ENCODE measurements around the gene KRT31.
"Not testable (repeated sequence)": the region's sequence is repeated elsewhere in the genome, so short reads cannot be mapped to it uniquely, and the experiment has no call there.

The KRT31 gene

GRCh38 chr17:41390411-41390938 is 6.9 kb downstream of the KRT31 start:
- no peak for DNase-seq (ENCODE audit: low read depth in 2 of 2)

- DNase-seq (ENCODE audit: low read depth in 2 of 2) = no peak
Measured at GRCh38 chr17:41387670-41388069, 9.7 kb downstream of the KRT31 start.

- no peak for DNase-seq (ENCODE audit: low read depth in 2 of 2)
Measured at GRCh38 chr17:41386227-41386626, 11.2 kb downstream of the KRT31 start.

GRCh38 chr17:41383690-41384089 is 13.7 kb downstream of the KRT31 start:
- no peak for DNase-seq (ENCODE audit: low read depth in 2 of 2)

- no peak for DNase-seq (ENCODE audit: low read depth in 2 of 2)
Measured at GRCh38 chr17:41382394-41382793, 15.0 kb downstream of the KRT31 start.

GRCh38 chr17:41381943-41382342 is 15.5 kb downstream of the KRT31 start, which contains the start of gene KRT34:
Gene KRT34 (minus strand): TSS chr17:41382306. CDS start chr17:41382246, 60 bp downstream.
- DNase-seq (ENCODE audit: low read depth in 2 of 2) = not testable (repeated sequence)

- DNase-seq (ENCODE audit: low read depth in 2 of 2) = not testable (repeated sequence)
Measured at GRCh38 chr17:41380091-41380490, 17.3 kb downstream of the KRT31 start.

- no peak for DNase-seq (ENCODE audit: low read depth in 2 of 2)
Measured at GRCh38 chr17:41377546-41377945, 19.9 kb downstream of the KRT31 start.

GRCh38 chr17:41369713-41370112 is 27.7 kb downstream of the KRT31 start, which contains the start of gene KRT33B:
Gene KRT33B (minus strand): TSS chr17:41369813. CDS start chr17:41369750, 63 bp downstream.
- no peak for DNase-seq (ENCODE audit: low read depth in 2 of 2)

GRCh38 chr17:41369023-41369422 is 28.4 kb downstream of the KRT31 start:
- DNase-seq (ENCODE audit: low read depth in 2 of 2) = no peak

GRCh38 chr17:41367426-41368075 is 29.9 kb downstream of the KRT31 start:
- DNase-seq (ENCODE audit: low read depth in 2 of 2) = no peak

- DNase-seq (ENCODE audit: low read depth in 2 of 2) = no peak
Measured at GRCh38 chr17:41366070-41366469, 31.3 kb downstream of the KRT31 start.

- no peak for DNase-seq (ENCODE audit: low read depth in 2 of 2)
Measured at GRCh38 chr17:41363881-41364280, 33.5 kb downstream of the KRT31 start.

GRCh38 chr17:41360296-41360995 is 37.0 kb downstream of the KRT31 start:
- no peak for DNase-seq (ENCODE audit: low read depth in 2 of 2)

- DNase-seq (ENCODE audit: low read depth in 2 of 2) = no peak
Measured at GRCh38 chr17:41354536-41354935, 42.9 kb downstream of the KRT31 start.

- no peak for DNase-seq (ENCODE audit: low read depth in 2 of 2)
Measured at GRCh38 chr17:41352597-41353366, 44.6 kb downstream of the KRT31 start.

GRCh38 chr17:41351177-41351576 is 46.2 kb downstream of the KRT31 start:
- DNase-seq (ENCODE audit: low read depth in 2 of 2) = no peak

- not testable (repeated sequence) for DNase-seq (ENCODE audit: low read depth in 2 of 2)
Measured at GRCh38 chr17:41350381-41350878, 47.0 kb downstream of the KRT31 start, which contains the start of gene KRT33A. Gene KRT33A (minus strand): TSS chr17:41350828. CDS start chr17:41350767, 61 bp downstream.

GRCh38 chr17:41347869-41348760 is 49.3 kb downstream of the KRT31 start:
- DNase-seq (ENCODE audit: low read depth in 2 of 2) = no peak

GRCh38 chr17:41346421-41346820 is 51.0 kb downstream of the KRT31 start:
- DNase-seq (ENCODE audit: low read depth in 2 of 2) = not testable (repeated sequence)

- no peak for DNase-seq (ENCODE audit: low read depth in 2 of 2)
Measured at GRCh38 chr17:41345992-41346391, 51.4 kb downstream of the KRT31 start.

All from stimulated activated CD8-positive, alpha-beta memory T cell treated with anti-CD3 and anti-CD28 coated beads, Interleukin-2, amount 100 ng/mL, for 48 hours (primary cell).